ENCODE measurements around the gene KCNK3.

GRCh38 chr2:26716769-26717168, 24.2 kb downstream of the KCNK3 start:
- TF ChIP-seq POLR2AphosphoS5 (IDR thresholded peaks at IDR 0.05) (no peak), CTCF (IDR thresholded peaks at IDR 0.05 in 8 of 11, conservative IDR thresholded peaks at IDR 0.05 in 3 of 11) (no peak)

All from spleen (tissue), 7 donors.